Activated CD8-positive, alpha-beta T cell treated with anti-CD3 and anti-CD28 coated beads for 36 hours (primary cell): ENCODE results near the gene IL22. TPM values are rescaled to one million over a fixed set of nuclear protein-coding genes. Genes with fewer than 3 reads are reported as not detected.

Experiments used
- ATAC-seq: fragments of 200-7000 bp; cut with Tn5 transposase; one replicate; pipeline ENCODE4 v1.10.0; 2021; ENCODE audit warnings: mild to moderate bottlenecking, moderate library complexity
- CTCF ChIA-PET: fragments of 350-600 bp; sonication (Branson Sonifier 250); formaldehyde crosslinking; loops from one replicate; lab custom pipeline; 2021; ENCODE audit warnings: antibody characterized with exemption; lab: Charles Lee
- POLR2A ChIA-PET: fragments of 350-600 bp; sonication (Branson Sonifier 250); formaldehyde crosslinking; loops from one replicate; lab custom pipeline; 2021; ENCODE audit warnings: antibody characterized with exemption; lab: Charles Lee
- DNase-seq: peaks from one replicate; pipeline ENCODE4 v3.0.0-alpha.2; 2020
- H3K27ac Mint-ChIP-seq: one replicate; pipeline ENCODE4 v1.8.0; 2021; ENCODE audit warnings: mild to moderate bottlenecking, mixed read lengths
- H3K27me3 Mint-ChIP-seq: one replicate; pipeline ENCODE4 v1.8.0; 2021; ENCODE audit warnings: mixed read lengths
- H3K36me3 Mint-ChIP-seq: one replicate; pipeline ENCODE4 v1.8.0; 2021; ENCODE audit warnings: low read depth, mixed read lengths
- H3K4me1 Mint-ChIP-seq: one replicate; pipeline ENCODE4 v1.8.0; 2021; ENCODE audit warnings: low read depth, mixed read lengths
- H3K4me3 Mint-ChIP-seq: one replicate; pipeline ENCODE4 v1.8.0; 2021; ENCODE audit warnings: mild to moderate bottlenecking, moderate library complexity, mixed read lengths
- H3K9me3 Mint-ChIP-seq: one replicate; pipeline ENCODE4 v1.8.0; 2021; ENCODE audit warnings: mixed read lengths
- intact Hi-C: fragments of 100-400 bp; cut with micrococcal nuclease; formaldehyde crosslinking; loops from one replicate; pipeline ENCODE4 v1.10.0; 2022
- total RNA-seq, 2 experiments: library from RNA; stranded (reverse); gene quantifications; one replicate each; pipeline ENCODE4 v1.2.3, GENCODE V29; 2021
- TF ChIP-seq, protein P1 (sequence below): fragments of 200-600 bp; IDR thresholded peaks from one replicate; pipeline ENCODE4 v1.8.0; 2022; ENCODE audit warnings: antibody characterized with exemption, mild to moderate bottlenecking

The IL22 gene
- total RNA-seq, 2 experiments from 2014 or later = not detected

DNA sequence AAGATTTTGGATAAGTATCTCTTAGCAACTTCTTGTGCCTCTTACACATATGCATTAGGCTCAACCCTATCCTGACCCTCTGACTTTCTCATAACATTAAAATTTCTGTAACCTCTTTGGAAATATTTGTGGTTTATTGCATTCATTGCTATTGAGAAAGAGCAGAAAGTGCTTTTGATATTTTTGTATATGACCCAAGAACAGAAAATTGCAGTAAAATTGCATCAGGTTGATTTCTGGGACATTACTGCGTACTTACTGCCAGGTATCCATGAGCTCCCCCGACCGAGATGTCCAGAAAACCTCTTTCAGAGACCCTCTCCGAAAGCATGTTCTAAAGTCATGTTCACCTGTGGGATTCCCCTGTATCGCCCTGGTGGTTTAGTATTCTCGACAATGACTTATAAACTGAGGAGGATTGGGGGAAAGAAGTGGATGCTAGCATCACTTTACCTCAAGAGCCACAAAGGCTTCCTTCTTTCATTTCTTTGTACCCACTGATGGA is 14.5 kb upstream of the IL22 start:
- ATAC-seq (peak; percentile 74), DNase-seq (peak; percentile 53)
- H3K4me1 Mint-ChIP-seq = peaks cover 29% of the 10 kb centered on the region
- no peaks in the 10 kb centered on the region for H3K9me3 Mint-ChIP-seq
- TF ChIP-seq, protein P1, sequence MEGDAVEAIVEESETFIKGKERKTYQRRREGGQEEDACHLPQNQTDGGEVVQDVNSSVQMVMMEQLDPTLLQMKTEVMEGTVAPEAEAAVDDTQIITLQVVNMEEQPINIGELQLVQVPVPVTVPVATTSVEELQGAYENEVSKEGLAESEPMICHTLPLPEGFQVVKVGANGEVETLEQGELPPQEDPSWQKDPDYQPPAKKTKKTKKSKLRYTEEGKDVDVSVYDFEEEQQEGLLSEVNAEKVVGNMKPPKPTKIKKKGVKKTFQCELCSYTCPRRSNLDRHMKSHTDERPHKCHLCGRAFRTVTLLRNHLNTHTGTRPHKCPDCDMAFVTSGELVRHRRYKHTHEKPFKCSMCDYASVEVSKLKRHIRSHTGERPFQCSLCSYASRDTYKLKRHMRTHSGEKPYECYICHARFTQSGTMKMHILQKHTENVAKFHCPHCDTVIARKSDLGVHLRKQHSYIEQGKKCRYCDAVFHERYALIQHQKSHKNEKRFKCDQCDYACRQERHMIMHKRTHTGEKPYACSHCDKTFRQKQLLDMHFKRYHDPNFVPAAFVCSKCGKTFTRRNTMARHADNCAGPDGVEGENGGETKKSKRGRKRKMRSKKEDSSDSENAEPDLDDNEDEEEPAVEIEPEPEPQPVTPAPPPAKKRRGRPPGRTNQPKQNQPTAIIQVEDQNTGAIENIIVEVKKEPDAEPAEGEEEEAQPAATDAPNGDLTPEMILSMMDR = no peak
- ChIA-PET POLR2A (no interaction called here), CTCF (no interaction called here)
- intact Hi-C loops = no loop called here
- H3K36me3 Mint-ChIP-seq = no peaks in the 10 kb centered on the region
- H3K27ac Mint-ChIP-seq = no peak overlapping the region
- no peak overlapping the region for H3K4me3 Mint-ChIP-seq
- peaks cover 21% of the 10 kb centered on the region for H3K27me3 Mint-ChIP-seq

DNA sequence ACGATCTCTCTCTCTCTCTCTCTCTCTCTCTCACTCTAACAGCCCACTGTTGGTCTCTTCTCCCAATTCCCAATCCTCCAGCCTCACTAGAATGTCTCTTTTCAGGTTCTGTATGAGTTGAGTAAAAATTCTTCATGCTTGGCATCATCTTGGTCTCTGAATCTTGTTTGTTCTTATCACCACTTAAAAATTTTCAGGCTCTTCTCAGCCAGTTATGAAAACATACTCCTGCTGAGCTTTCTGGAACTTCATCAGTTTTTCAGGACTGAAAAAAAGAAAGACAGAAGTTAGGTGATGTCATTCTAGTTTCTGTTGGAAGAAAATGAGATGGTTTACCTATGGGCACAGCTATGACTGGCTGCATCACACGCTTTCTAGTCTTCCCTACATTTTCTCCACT is 11.5 kb upstream of the IL22 start:
- POLR2A ChIA-PET = no interaction called here
- H3K4me1 Mint-ChIP-seq = peaks cover 51% of the 10 kb centered on the region
- TF ChIP-seq, protein P1 = no peak
- H3K27me3 Mint-ChIP-seq = peaks cover 15% of the 10 kb centered on the region
- H3K4me3 Mint-ChIP-seq = no peak overlapping the region
- DNase-seq (no peak), ATAC-seq (no peak)
- H3K27ac Mint-ChIP-seq = no peak overlapping the region
- no peaks in the 10 kb centered on the region for H3K36me3 Mint-ChIP-seq
- CTCF ChIA-PET = interaction anchor here (1.1 kb wide), 1 partner anchor 224 kb away, joined by 4 read pairs; no protein-coding TSS in a partner anchor
- H3K9me3 Mint-ChIP-seq = no peaks in the 10 kb centered on the region
- intact Hi-C loops = no loop called here

DNA sequence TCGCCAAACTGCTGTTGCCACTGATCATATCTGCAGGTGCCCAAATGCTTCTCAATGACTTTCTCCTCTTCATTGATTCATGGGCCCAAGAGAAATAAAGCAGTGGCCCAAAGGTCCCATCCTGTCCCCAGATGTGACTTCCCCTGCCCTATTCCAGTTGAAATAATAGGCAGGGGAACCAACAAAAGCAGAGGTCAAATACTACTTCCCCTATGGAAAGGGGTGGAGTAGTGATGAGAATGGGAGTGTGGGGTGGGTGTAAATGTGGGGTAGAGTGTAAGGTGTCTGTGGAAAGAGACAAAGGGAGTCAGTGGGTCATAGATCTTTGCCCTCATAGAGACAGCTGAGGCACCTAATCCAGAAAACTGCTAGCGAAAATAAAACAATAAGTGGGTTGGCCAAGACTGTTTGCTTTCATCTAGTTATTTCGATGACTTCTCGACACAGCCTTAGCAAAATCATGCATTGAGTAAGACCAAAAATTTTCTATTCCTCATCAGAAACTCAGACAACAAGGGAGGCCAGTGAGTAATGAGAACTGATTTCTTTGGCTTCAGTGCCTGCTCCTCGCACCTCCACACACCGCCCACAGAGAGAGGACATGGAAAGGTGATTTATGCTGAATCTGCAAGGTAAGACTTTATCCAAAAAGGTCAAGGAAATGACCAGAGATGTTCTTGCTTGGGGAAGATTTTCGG is 10.9 kb upstream of the IL22 start:
- intact Hi-C loops = no loop called here
- H3K36me3 Mint-ChIP-seq = no peaks in the 10 kb centered on the region
- TF ChIP-seq, protein P1 = no peak
- ChIA-PET CTCF (no interaction called here), POLR2A (no interaction called here)
- H3K9me3 Mint-ChIP-seq = no peaks in the 10 kb centered on the region
- peaks cover 51% of the 10 kb centered on the region for H3K4me1 Mint-ChIP-seq
- DNase-seq (no peak), ATAC-seq (no peak)
- H3K27ac Mint-ChIP-seq = no peak overlapping the region
- no peak overlapping the region for H3K4me3 Mint-ChIP-seq
- peaks cover 14% of the 10 kb centered on the region for H3K27me3 Mint-ChIP-seq

DNA sequence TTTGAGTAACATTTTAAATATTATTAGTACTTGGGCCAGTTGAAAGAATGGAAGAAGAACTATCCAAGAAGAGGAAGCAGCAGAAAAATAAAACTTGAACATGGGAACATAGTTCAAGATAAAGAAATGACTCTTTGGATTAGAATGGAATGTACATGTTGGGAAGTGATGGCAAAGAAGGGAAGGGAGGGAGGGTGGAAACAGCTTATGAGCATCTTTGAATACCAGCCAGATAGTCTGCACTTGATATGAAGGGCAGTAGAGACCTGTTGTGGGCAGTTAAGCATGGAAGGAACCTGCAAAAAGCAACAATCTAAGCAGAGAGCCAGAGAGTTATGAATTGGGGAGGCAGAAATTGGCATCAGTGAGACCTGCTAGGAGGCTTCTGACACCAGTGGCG is 10.0 kb upstream of the IL22 start:
- Mint-ChIP-seq H3K36me3 (no peaks in the 10 kb centered on the region), H3K4me3 (no peak overlapping the region), H3K27me3 (peaks cover 12% of the 10 kb centered on the region), H3K4me1 (peaks cover 47% of the 10 kb centered on the region), H3K9me3 (no peaks in the 10 kb centered on the region), H3K27ac (no peak overlapping the region)
- intact Hi-C loops = no loop called here
- DNase-seq = no peak
- ChIA-PET POLR2A (no interaction called here), CTCF (no interaction called here)
- ATAC-seq = no peak
- TF ChIP-seq, protein P1 = no peak

DNA sequence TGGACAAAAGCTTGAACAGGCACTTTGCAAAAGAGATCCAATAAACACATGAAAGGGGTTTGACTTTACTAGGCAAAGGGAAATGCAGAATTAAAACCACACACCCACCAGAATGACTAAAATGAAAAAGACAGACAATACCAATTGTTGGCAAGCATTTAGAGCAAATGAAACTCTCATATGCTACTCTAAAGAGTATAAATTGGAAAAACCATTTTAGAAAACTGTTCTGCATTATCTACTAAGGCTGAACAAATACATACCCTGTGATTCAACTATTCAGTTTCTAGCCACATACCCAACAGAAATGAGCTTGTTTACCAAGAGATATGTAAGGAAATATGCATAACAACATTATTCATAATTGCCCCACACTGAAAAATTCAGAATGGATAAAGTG is 8.5 kb upstream of the IL22 start:
- ChIA-PET POLR2A (no interaction called here), CTCF (interaction anchor here (2.0 kb wide), 1 partner anchor 38 kb away, joined by 9 read pairs; no protein-coding TSS in a partner anchor)
- Mint-ChIP-seq H3K27me3 (peaks cover 15% of the 10 kb centered on the region), H3K36me3 (no peaks in the 10 kb centered on the region), H3K27ac (no peak overlapping the region), H3K9me3 (no peaks in the 10 kb centered on the region), H3K4me3 (no peak overlapping the region), H3K4me1 (peaks cover 42% of the 10 kb centered on the region)
- TF ChIP-seq, protein P1 = no peak
- DNase-seq = no peak
- peak; percentile 41 for ATAC-seq
- intact Hi-C loops = no loop called here
